Hematopoietic multipotent progenitor cell (in vitro differentiated cells): ENCODE data around the gene LRRC25. TPM values are rescaled to one million over a fixed set of nuclear protein-coding genes. Genes with fewer than 3 reads are reported as not detected.

Experiments
- DNase-seq, 3 donors: peaks; one replicate each; pipeline ENCODE4 v3.0.0-alpha.2; 2011 to 2015; ENCODE audit warnings: low read depth in 2 of 3, low spot score in 2 of 3
- total RNA-seq: library from RNA; depleted of rRNA; stranded (reverse); fragments of >200 nt; gene quantifications from one replicate; pipeline ENCODE4 v1.2.3, GENCODE V29; 2012

The LRRC25 gene
- 5.4 TPM for total RNA-seq

GRCh38 chr19:18397242-18398202 is at the start of gene LRRC25:
TSS of gene LRRC25 (minus strand) at chr19:18397622. CDS start at chr19:18396963, 659 bp downstream.
- DNase-seq = peak in 2 of 3 donors; percentile 77 to 87

GRCh38 chr19:18446811-18447359 is 49.5 kb upstream of the LRRC25 start:
- no peak for DNase-seq

DNA sequence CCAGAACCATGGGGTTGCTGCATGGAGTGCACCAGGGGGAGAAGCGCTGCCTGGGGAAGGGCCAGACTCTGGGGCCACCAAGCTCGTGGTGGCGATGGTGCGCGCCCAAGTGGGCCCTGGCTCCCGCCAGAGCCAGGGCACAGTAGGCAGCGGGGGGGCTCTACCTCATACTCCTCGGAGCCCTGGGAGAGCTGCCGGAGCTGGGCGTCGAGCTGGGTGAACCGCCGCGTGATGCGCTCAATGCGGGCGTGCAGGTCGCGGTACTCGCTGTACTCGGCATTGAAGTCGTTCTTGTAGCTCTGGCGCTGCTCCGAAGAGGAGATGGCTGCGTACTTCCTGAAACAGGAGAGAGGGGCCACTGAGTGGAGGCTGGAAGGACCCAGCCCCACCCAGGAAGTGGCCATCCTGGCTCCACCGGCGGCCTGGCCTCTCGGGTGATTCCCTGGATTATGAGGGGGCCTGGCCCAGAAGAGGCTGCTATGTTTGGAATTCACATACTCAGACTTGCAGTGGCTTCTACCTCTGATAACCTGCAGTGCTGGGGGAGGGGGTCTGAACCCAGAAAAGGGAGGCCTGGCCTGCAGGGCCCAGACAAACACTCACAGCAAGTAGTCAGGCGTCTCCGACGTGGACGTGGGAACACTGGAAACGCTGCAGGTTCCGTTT is 48.9 kb upstream of the LRRC25 start:
- no peak for DNase-seq

- no peak for DNase-seq
Measured at GRCh38 chr19:18445262-18445948, 48.0 kb upstream of the LRRC25 start.

- DNase-seq = no peak
Measured at GRCh38 chr19:18444513-18444912, 47.1 kb upstream of the LRRC25 start.

DNA sequence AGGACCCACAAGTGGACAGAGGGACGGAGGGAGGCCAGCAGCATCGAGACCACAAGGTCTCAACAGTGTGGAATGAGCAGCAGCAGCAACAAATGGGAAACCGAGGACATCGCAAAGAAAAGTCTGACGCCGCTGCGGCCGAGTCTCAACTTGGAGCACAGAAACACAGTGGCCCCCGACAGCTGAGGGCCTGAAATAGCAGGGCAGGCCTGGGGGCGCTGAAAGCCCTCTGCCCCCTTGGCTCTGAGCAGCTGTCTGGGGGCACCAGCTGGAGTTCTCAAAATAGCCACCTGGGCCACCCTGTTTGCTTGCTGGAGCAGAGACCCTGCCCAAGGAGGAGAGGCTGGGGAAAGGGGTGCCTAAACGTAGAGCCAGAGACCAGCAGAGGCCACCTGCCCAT is 46.4 kb upstream of the LRRC25 start:
- DNase-seq = no peak

- DNase-seq = no peak
Measured at GRCh38 chr19:18443406-18443805, 46.0 kb upstream of the LRRC25 start.

- no peak for DNase-seq
Measured at GRCh38 chr19:18442941-18443340, 45.5 kb upstream of the LRRC25 start.

DNA sequence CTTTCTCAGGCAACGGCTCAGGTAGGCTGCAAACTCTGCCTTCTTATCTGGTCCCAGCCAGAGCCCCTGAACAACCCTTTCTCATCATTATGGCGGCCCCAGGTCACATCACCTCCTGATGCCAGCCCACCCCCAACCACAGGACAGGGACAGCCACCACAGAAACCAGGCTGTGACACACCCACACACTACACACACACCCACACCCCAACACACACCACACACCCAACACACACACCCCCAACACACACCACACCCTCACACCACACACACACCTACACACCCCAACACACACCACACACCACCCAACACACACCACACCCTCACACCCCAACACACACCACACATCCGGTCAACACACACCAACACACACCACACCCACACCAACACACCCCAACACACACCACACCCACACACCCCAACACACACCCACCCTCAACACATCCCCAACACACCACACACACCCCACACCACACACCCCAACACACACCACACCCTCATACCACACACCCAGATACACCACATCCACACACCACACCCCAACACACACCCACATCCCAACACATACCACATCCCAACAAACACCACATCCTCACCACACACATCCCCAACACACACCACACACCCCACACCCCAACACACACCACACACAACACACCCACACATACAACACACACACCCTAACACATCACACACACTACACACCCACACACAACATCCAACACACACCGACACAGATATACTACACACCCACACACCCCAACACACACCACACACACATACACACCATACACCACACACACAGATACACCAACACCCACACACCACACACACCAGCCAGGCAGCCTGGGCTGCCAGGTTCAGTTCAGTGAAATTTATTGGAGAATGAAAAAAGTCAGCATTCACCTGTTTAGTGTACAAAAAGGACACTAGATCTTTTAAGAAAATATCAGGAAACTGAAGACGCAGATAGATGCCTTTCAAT is 44.7 kb upstream of the LRRC25 start:
- DNase-seq = no peak

GRCh38 chr19:18440936-18441803 is 43.7 kb upstream of the LRRC25 start:
- no peak for DNase-seq

- peak in 1 of 3 donors; percentile 54 for DNase-seq
Measured at GRCh38 chr19:18440415-18440877, 43.0 kb upstream of the LRRC25 start.

GRCh38 chr19:18439910-18440237 is 42.5 kb upstream of the LRRC25 start:
- no peak for DNase-seq

DNA sequence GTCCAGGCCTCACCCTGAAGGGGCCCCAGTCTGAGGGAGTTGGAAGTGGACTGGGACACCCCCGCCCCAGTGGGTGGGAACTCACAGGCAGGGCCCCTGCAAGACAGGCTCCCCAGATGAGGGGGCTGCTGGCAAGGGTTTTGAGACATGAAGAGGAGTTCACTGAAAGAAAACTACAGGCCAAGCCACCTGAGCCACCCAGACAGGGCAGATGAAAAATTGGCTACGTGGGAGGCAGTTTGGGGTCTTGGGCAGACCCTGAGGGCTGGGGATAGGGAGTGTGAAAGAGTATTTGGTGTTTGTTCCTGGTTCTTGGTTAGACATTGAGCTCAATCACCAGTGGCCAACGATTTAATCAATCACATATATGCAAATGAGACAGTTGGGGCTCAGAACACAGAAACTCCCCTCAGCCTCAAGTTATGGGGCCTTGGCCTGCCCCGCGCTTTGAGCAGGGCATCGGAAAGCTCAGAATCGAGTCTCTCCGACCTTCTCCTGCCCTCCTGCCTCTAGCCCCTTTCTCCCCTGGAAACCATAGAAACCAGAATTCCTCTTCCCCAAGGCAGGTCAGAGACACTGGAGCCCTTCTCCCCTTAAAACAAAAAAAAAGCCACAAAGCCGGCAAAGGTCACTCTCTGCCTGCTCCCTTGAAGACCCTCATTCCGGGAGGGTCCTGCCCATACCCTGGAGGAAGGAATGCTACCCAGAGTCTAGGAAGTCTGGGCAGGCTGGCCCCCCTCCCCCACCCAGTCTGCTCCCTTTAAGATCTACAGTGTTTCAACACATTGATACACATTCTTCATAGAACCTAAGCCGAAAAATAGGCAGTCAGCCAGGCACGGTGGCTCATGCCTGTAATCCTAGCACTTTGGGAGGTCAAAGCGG is 41.8 kb upstream of the LRRC25 start:
- DNase-seq = no peak

- DNase-seq = no peak
Measured at GRCh38 chr19:18438331-18439024, 41.1 kb upstream of the LRRC25 start.

DNA sequence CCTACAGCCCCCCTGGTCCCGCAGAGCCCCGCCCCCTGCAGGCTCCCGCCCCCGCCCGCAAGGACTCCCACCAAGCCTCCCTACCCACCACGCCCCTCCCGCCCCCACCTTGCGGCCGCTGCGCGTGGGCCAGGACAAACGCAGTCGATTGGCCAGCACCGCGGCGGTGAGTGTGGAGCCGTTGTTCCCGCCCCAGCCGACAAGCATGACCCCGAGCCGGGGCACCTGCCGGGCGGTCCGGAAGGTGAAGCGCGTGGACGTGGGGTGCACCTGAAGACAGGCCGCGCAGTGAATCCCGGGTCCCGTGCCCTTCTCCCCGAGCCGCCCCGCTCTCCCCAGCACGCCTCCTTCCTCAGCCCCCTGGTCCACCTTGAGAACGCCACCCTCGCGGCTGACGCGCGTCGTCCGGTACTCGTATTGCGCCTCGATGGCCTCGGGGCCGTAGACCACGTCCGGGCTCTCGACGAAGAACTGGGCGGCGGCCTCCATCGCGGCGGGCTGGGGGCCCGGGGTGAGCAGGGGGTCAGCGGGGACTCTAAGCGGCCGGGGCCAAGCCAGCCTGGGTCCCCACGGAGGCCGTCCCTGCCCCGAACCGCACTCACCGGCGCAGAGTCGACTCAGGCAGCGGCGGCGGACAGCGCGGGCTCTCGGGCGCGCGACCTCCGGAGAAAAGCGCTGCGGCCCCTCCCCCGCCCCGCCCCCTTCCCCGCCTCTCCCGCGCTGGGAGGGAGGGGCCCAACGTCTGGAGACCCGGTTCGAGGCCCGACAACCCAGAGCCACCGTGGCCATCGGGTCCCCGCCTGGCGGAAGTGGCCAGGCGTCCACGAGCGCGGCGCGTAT is 40.3 kb upstream of the LRRC25 start, which contains the start of gene ISYNA1:
Gene ISYNA1 (minus strand): TSS at position 643 of the 840 bp plus-strand sequence. CDS start 154 bp downstream, at position 489.
- DNase-seq = peak in 1 of 3 donors; percentile 48
